A549 (cell line): ENCODE results near the gene KCNA2. TPM values are rescaled to one million over a fixed set of nuclear protein-coding genes. Genes with fewer than 3 reads are reported as not detected.

ENCODE experiments used
- ATAC-seq, 2 experiments: fragments of 200-7000 bp in 1 of 2; fragments of >200 bp in 1 of 2; cut with Nextera tagmentation in 1 of 2; cut with Tn5 transposase in 1 of 2; 3 replicates each; pipeline versions ENCODE4 v1.8.0 to v1.9.1; 2018 to 2020; ENCODE audit warnings: mild to moderate bottlenecking in 1 of 2, moderate library complexity in 1 of 2
- CTCF ChIA-PET: fragments of 300-600 bp; sonication (Branson Sonifier 250); formaldehyde crosslinking; extraction: SDS; loops from one replicate; lab custom pipeline; 2021; ENCODE audit warnings: antibody characterized with exemption, inconsistent platforms; lab: Yijun Ruan, JAX
- POLR2A ChIA-PET: fragments of 350-600 bp; formaldehyde crosslinking; extraction: SDS; loops from one replicate; lab custom pipeline; 2021; ENCODE audit warnings: antibody characterized with exemption, inconsistent platforms; lab: Yijun Ruan, JAX
- DNase-seq, 2 experiments: peaks; one replicate each; pipeline versions ENCODE4 v3.0.0 to v3.0.0-alpha.2; 2011 to 2016; ENCODE audit warnings: low read depth in 1 of 2, low spot score in 1 of 2
- FAIRE-seq: peaks from 2 replicates; lab custom pipeline; 2011; peaks lifted over from hg19 to GRCh38; lab: Jason Lieb, UNC
- H3K27ac ChIP-seq, 2 experiments: fragments of >200 bp; sonication (Bioruptor Twin); formaldehyde crosslinking; 3 replicates each; pipeline ENCODE4 v1.5.1; 2016 to 2017
- H3K4me1 ChIP-seq: fragments of >200 bp; sonication (Bioruptor Twin); formaldehyde crosslinking; 3 replicates; pipeline ENCODE4 v1.6.1; 2016
- H3K4me2 ChIP-seq: fragments of >200 bp; sonication (Bioruptor Twin); formaldehyde crosslinking; 3 replicates; pipeline ENCODE4 v1.6.1; 2016
- H3K4me3 ChIP-seq: fragments of >200 bp; sonication (Bioruptor Twin); formaldehyde crosslinking; 3 replicates; pipeline ENCODE4 v1.5.1; 2016
- H3K9me3 ChIP-seq: fragments of >200 bp; sonication (Bioruptor Twin); formaldehyde crosslinking; 3 replicates; pipeline ENCODE4 v1.6.1; 2016
- CEBPB ChIP-seq, 2 experiments: fragments of >200 bp in 1 of 2; sonication (Bioruptor Twin) in 1 of 2; formaldehyde crosslinking in 1 of 2; IDR thresholded peaks; 2 replicates each; pipeline ENCODE4 v1.6.1; 2012 to 2016
- CHD2 ChIP-seq: fragments of 150-350 bp; IDR thresholded peaks from 2 replicates; pipeline ENCODE4 v1.6.1; 2014; ENCODE audit warnings: low read length; ENCODE audit not compliant: partially characterized antibody
- CHD4 ChIP-seq: fragments of 200-600 bp; sonication (generic); IDR thresholded peaks from 2 replicates; pipeline ENCODE4 v1.6.1; 2016; ENCODE audit warnings: antibody characterized with exemption, mild to moderate bottlenecking, borderline replicate concordance
- EHF ChIP-seq: fragments of 250-450 bp; sonication (Bioruptor Pico); IDR thresholded peaks from 2 replicates; pipeline ENCODE4 v1.5.0; 2020; ENCODE audit warnings: mild to moderate bottlenecking
- ELK1 ChIP-seq: fragments of 150-350 bp; IDR thresholded peaks from 2 replicates; pipeline ENCODE4 v1.6.1; 2014; ENCODE audit warnings: low read depth, mild to moderate bottlenecking, low read length
- EP300 ChIP-seq, 2 experiments: fragments of >200 bp; sonication (Bioruptor Twin); formaldehyde crosslinking; IDR thresholded peaks; 2 replicates in 1 of 2; 3 replicates in 1 of 2; pipeline ENCODE4 v1.6.1; 2016 to 2017
- FOSB ChIP-seq: fragments of 250-450 bp; sonication (Bioruptor Pico); IDR thresholded peaks from 2 replicates; pipeline ENCODE4 v1.5.0; 2020; ENCODE audit warnings: mild to moderate bottlenecking, moderate library complexity
- FOSL2 ChIP-seq, 2 experiments: fragments of 450-650 bp in 1 of 2; fragments of >200 bp in 1 of 2; sonication (Bioruptor Twin) in 1 of 2; formaldehyde crosslinking; IDR thresholded peaks; 2 replicates each; pipeline versions ENCODE4 v1.5.0 to v1.6.1; 2016 to 2020; ENCODE audit warnings: mild to moderate bottlenecking in 1 of 2, moderate library complexity in 1 of 2
- FOXS1 ChIP-seq: fragments of 250-450 bp; sonication (Bioruptor Pico); IDR thresholded peaks from 2 replicates; pipeline ENCODE4 v1.5.0; 2020; ENCODE audit warnings: mild to moderate bottlenecking, moderate library complexity
- HOXA7 ChIP-seq: fragments of 250-450 bp; sonication (Bioruptor Pico); IDR thresholded peaks from 2 replicates; pipeline ENCODE4 v1.5.0; 2020; ENCODE audit warnings: mild to moderate bottlenecking, moderate library complexity
- HOXB5 ChIP-seq: fragments of 250-450 bp; sonication (Bioruptor Pico); IDR thresholded peaks from 2 replicates; pipeline ENCODE4 v1.5.0; 2020; ENCODE audit warnings: mild to moderate bottlenecking, moderate library complexity
- KDM1A ChIP-seq: fragments of 200-600 bp; sonication (generic); IDR thresholded peaks from 2 replicates; pipeline ENCODE4 v1.6.1; 2016; ENCODE audit warnings: low read depth, mild to moderate bottlenecking
- MAFK ChIP-seq: fragments of 450-650 bp; IDR thresholded peaks from 2 replicates; pipeline ENCODE4 v1.6.1; 2014; ENCODE audit not compliant: partially characterized antibody
- NFE2L2 ChIP-seq: fragments of 150-350 bp; conservative IDR thresholded peaks from 2 replicates; pipeline ENCODE4 v1.6.1; 2014; ENCODE audit warnings: low read length
- NPAS2 ChIP-seq: fragments of 250-450 bp; sonication (Bioruptor Pico); IDR thresholded peaks from 2 replicates; pipeline ENCODE4 v1.8.0; 2022; ENCODE audit warnings: mild to moderate bottlenecking, moderate library complexity, borderline replicate concordance
- PHF8 ChIP-seq: fragments of 200-600 bp; sonication (generic); IDR thresholded peaks from 2 replicates; pipeline ENCODE4 v1.6.1; 2016; ENCODE audit warnings: low read depth, mild to moderate bottlenecking, antibody characterized with exemption, moderate library complexity, borderline replicate concordance
- RFX5 ChIP-seq: fragments of 450-650 bp; IDR thresholded peaks from 2 replicates; pipeline ENCODE4 v1.7.1; 2014; ENCODE audit warnings: antibody characterized with exemption, mild to moderate bottlenecking, moderate library complexity
- SREBF2 ChIP-seq: fragments of 450-650 bp; IDR thresholded peaks from 2 replicates; pipeline ENCODE4 v1.6.1; 2014; ENCODE audit warnings: mild to moderate bottlenecking, moderate library complexity
- ZC3H11A ChIP-seq: fragments of 450-650 bp; IDR thresholded peaks from 2 replicates; pipeline ENCODE4 v1.6.1; 2014; ENCODE audit warnings: antibody characterized with exemption, mild to moderate bottlenecking
- WGBS: methylation state at CpG from one replicate; pipeline ENCODE4 v1.1.6; 2017; ENCODE audit errors: missing lambda C conversion rate; 5-methylcytosine and 5-hydroxymethylcytosine counted together
- polyA plus RNA-seq, 4 experiments: library from polyadenylated mRNA; depleted of rRNA in 3 of 4; stranded (reverse); fragments of >200 nt; fragmentation: RNase III in 1 of 4; extraction: RNeasy Plus Mini Kit Qiagen cat#74134 plus additional on column Dnase treatment in 1 of 4; gene quantifications; 2 replicates in 3 of 4; 3 replicates in 1 of 4; pipeline ENCODE4 v1.2.3, GENCODE V29; 2011 to 2017
- TF ChIP-seq, protein P1 (sequence below): fragments of >200 bp; sonication (Bioruptor Twin); formaldehyde crosslinking; IDR thresholded peaks from 3 replicates; pipeline ENCODE4 v1.6.1; 2016
- TF ChIP-seq, protein P2 (sequence below): IDR thresholded peaks from 2 replicates; pipeline ENCODE4 v1.6.1; 2012
- TF ChIP-seq, protein P3 (sequence below): IDR thresholded peaks from 2 replicates; pipeline ENCODE4 v1.6.1; 2012; ENCODE audit warnings: low read depth, borderline replicate concordance
- TF ChIP-seq, protein P4 (sequence below): fragments of 450-650 bp; IDR thresholded peaks from 2 replicates; pipeline ENCODE4 v1.6.1; 2014; ENCODE audit warnings: antibody characterized with exemption

Gene KCNA2
- polyA plus RNA-seq, 2 of the 4 experiments (the other 2 are of a cell fraction) = 0.04 to 0.05 TPM

DNA sequence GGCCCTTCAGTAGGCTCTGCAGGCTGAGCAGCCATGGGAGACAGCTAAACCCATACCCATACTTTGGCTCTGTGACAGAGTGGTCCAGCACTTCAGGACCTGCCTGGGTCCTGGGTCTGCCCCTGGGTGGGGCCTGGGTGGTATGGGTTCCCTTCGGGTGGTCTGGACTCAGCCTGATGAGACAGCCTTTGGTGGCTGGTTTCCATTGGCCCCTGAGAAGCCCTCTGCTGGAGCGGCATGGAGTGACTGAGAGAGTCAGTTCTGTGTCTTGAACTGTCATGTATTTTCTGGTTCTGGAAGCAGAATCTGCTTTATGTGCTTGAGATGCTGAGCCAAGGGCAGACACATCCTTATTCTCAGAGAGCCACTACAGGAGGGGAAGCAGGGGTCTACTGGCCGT, 31.3 kb upstream of the KCNA2 start:
- 0% methylated on average over 1 of the region's 3 CpGs for WGBS
- Histone ChIP-seq H3K9me3 (no peaks in the 10 kb centered on the region), H3K4me3 (no peak overlapping the region), H3K27ac (no peak overlapping the region), H3K4me1 (no peaks in the 10 kb centered on the region), H3K4me2 (no peak overlapping the region)
- ChIA-PET CTCF (interaction anchor here (0.9 to 4.3 kb wide), 5 partner anchors 15 to 150 kb away, joined by 4 to 28 read pairs (median 4); no protein-coding TSS in a partner anchor), POLR2A (no interaction called here)
- no peak for DNase-seq
- no peak for FAIRE-seq
- TF ChIP-seq NPAS2 = no peak
- ATAC-seq = no peak; a peak in 1 of 6 replicates

GRCh38 chr1:110636149-110636935, 30.2 kb upstream of the KCNA2 start:
- H3K9me3 ChIP-seq = no peaks in the 10 kb centered on the region
- POLR2A ChIA-PET = no interaction called here
- CTCF ChIA-PET = interaction anchor here (0.6 to 4.3 kb wide), 4 partner anchors 13 to 147 kb away, joined by 3 to 28 read pairs (median 4); no protein-coding TSS in a partner anchor

GRCh38 chr1:110635434-110635833, 29.3 kb upstream of the KCNA2 start:
- 78% methylated on average over 2 of the region's 2 CpGs for WGBS
- CTCF ChIA-PET = interaction anchor here (0.8 to 4.3 kb wide), 5 partner anchors 12 to 147 kb away, joined by 4 to 28 read pairs (median 4); no protein-coding TSS in a partner anchor
- TF ChIP-seq RFX5 (no peak), CEBPB (IDR thresholded peaks at IDR 0.05) (no peak), FOSL2 (IDR thresholded peaks at IDR 0.05) (no peak), FOSL2 (CRISPR knock-in tag; IDR thresholded peaks at IDR 0.05) (no peak), SREBF2 (no peak), KDM1A (no peak), CHD4 (no peak), FOSB (CRISPR knock-in tag) (no peak), HOXA7 (CRISPR knock-in tag) (no peak), HOXB5 (CRISPR knock-in tag) (no peak), CHD2 (no peak), EHF (CRISPR knock-in tag) (no peak), EP300 (IDR thresholded peaks at IDR 0.05) (no peak)
- TF ChIP-seq, protein P1, sequence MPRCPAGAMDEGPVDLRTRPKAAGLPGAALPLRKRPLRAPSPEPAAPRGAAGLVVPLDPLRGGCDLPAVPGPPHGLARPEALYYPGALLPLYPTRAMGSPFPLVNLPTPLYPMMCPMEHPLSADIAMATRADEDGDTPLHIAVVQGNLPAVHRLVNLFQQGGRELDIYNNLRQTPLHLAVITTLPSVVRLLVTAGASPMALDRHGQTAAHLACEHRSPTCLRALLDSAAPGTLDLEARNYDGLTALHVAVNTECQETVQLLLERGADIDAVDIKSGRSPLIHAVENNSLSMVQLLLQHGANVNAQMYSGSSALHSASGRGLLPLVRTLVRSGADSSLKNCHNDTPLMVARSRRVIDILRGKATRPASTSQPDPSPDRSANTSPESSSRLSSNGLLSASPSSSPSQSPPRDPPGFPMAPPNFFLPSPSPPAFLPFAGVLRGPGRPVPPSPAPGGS = no peak
- TF ChIP-seq, protein P2, sequence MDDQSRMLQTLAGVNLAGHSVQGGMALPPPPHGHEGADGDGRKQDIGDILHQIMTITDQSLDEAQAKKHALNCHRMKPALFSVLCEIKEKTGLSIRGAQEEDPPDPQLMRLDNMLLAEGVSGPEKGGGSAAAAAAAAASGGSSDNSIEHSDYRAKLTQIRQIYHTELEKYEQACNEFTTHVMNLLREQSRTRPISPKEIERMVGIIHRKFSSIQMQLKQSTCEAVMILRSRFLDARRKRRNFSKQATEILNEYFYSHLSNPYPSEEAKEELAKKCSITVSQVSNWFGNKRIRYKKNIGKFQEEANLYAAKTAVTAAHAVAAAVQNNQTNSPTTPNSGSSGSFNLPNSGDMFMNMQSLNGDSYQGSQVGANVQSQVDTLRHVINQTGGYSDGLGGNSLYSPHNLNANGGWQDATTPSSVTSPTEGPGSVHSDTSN = no peak
- TF ChIP-seq, protein P3, sequence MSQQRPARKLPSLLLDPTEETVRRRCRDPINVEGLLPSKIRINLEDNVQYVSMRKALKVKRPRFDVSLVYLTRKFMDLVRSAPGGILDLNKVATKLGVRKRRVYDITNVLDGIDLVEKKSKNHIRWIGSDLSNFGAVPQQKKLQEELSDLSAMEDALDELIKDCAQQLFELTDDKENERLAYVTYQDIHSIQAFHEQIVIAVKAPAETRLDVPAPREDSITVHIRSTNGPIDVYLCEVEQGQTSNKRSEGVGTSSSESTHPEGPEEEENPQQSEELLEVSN = no peak
- TF ChIP-seq, protein P4, sequence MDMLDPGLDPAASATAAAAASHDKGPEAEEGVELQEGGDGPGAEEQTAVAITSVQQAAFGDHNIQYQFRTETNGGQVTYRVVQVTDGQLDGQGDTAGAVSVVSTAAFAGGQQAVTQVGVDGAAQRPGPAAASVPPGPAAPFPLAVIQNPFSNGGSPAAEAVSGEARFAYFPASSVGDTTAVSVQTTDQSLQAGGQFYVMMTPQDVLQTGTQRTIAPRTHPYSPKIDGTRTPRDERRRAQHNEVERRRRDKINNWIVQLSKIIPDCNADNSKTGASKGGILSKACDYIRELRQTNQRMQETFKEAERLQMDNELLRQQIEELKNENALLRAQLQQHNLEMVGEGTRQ = no peak

More at GRCh38 chr1:110636149-110636935, 30.2 kb upstream of the KCNA2 start:
- H3K27ac ChIP-seq = no peak overlapping the region
- no peak overlapping the region for H3K4me2 ChIP-seq
- no peak overlapping the region for H3K4me3 ChIP-seq
- no peak for DNase-seq
- no peak for TF ChIP-seq RFX5
- no peak for TF ChIP-seq FOSL2 (IDR thresholded peaks at IDR 0.05)
- no peak for TF ChIP-seq FOSL2 (CRISPR knock-in tag; IDR thresholded peaks at IDR 0.05)
- TF ChIP-seq CHD4 = no peak
- no peak for TF ChIP-seq FOXS1
- no peak for TF ChIP-seq NFE2L2
- TF ChIP-seq CHD2 = no peak
- TF ChIP-seq HOXA7 (CRISPR knock-in tag) = no peak
- TF ChIP-seq ZC3H11A = no peak
- no peak for TF ChIP-seq ELK1
- no peak for TF ChIP-seq MAFK
- TF ChIP-seq, protein P1 = no peak
- TF ChIP-seq, protein P3 = no peak
- no peak for TF ChIP-seq PHF8
- ATAC-seq = no peak
- FAIRE-seq = no peak
- H3K4me1 ChIP-seq = no peaks in the 10 kb centered on the region
- WGBS = 60% methylated on average over 4 of the region's 4 CpGs

More at GRCh38 chr1:110635434-110635833, 29.3 kb upstream of the KCNA2 start:
- Histone ChIP-seq H3K4me1 (no peaks in the 10 kb centered on the region), H3K27ac (no peak overlapping the region), H3K9me3 (no peaks in the 10 kb centered on the region), H3K4me3 (no peak overlapping the region), H3K4me2 (no peak overlapping the region)
- POLR2A ChIA-PET = no interaction called here
- FAIRE-seq = no peak
- no peak for DNase-seq
- no peak for ATAC-seq
